ENCODE measurements around the gene SLC26A2.

DNA sequence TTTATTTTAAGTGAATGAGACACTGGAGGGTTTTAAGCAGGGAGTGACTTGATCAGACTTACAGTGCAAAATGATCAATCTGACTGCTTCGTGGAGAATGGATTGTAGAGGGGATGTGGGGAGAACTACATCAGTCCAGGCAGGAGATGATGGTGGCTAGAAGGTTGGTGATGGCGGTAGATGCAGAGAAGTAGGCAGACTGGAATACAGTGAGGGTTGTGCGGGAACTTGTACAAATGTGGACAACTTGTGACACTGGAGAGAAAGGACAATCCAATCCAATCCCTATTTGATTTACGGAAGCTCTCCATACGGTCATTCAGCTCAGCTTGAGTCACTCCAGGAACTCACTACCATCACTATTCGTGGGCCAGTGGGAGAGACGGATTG lies 39.3 kb downstream of the SLC26A2 start:
- TF ChIP-seq, protein P1, sequence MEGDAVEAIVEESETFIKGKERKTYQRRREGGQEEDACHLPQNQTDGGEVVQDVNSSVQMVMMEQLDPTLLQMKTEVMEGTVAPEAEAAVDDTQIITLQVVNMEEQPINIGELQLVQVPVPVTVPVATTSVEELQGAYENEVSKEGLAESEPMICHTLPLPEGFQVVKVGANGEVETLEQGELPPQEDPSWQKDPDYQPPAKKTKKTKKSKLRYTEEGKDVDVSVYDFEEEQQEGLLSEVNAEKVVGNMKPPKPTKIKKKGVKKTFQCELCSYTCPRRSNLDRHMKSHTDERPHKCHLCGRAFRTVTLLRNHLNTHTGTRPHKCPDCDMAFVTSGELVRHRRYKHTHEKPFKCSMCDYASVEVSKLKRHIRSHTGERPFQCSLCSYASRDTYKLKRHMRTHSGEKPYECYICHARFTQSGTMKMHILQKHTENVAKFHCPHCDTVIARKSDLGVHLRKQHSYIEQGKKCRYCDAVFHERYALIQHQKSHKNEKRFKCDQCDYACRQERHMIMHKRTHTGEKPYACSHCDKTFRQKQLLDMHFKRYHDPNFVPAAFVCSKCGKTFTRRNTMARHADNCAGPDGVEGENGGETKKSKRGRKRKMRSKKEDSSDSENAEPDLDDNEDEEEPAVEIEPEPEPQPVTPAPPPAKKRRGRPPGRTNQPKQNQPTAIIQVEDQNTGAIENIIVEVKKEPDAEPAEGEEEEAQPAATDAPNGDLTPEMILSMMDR (IDR thresholded peaks at IDR 0.05): no peak
- TF ChIP-seq EZH2 (IDR thresholded peaks at IDR 0.05; ENCODE audit: borderline replicate concordance, insufficient read depth, low read depth, low read length, poor library complexity, severe bottlenecking): no peak

Data from B cell (primary cell).